WERI-Rb-1 (cell line): ENCODE data around the gene GNG12.

Source experiments
- DNase-seq: peaks from one replicate; pipeline ENCODE4 v3.0.0-alpha.2; 2020
- H3K27ac ChIP-seq: fragments of 250-450 bp; sonication (Bioruptor Pico); 2 replicates; pipeline ENCODE4 v1.5.1; 2020; ENCODE audit warnings: mild to moderate bottlenecking, moderate library complexity
- H3K27me3 ChIP-seq: fragments of 250-450 bp; sonication (Bioruptor Pico); 2 replicates; pipeline ENCODE4 v1.5.1; 2021; ENCODE audit warnings: mild to moderate bottlenecking, low read depth, moderate library complexity; ENCODE audit not compliant: insufficient read depth, severe bottlenecking
- H3K36me3 ChIP-seq: fragments of 250-450 bp; sonication (Bioruptor Pico); 2 replicates; pipeline ENCODE4 v1.5.1; 2020; ENCODE audit warnings: mild to moderate bottlenecking, moderate library complexity
- H3K4me3 ChIP-seq: 2 replicates; pipeline ENCODE4 v1.5.1; 2011; ENCODE audit warnings: low read depth, mild to moderate bottlenecking, control low read depth, low read length
- H3K9me3 ChIP-seq: fragments of 250-450 bp; sonication (Bioruptor Pico); 2 replicates; pipeline ENCODE4 v1.5.1; 2021; ENCODE audit warnings: mild to moderate bottlenecking, moderate library complexity; ENCODE audit not compliant: severe bottlenecking
- CTCF ChIP-seq: IDR thresholded peaks from 2 replicates; pipeline ENCODE4 v1.5.1; 2011; ENCODE audit warnings: low read depth, mild to moderate bottlenecking, control low read depth, inconsistent platforms, low read length

Gene GNG12

GRCh38 chr1:67803380-67804279 lies 29.6 kb downstream of the GNG12 start:
- Histone ChIP-seq H3K9me3 (no peaks in the 10 kb centered on the region), H3K27ac (no peak overlapping the region), H3K4me3 (no peak overlapping the region), H3K36me3 (no peaks in the 10 kb centered on the region), H3K27me3 (no peaks in the 10 kb centered on the region)
- DNase-seq, result no peak
- TF ChIP-seq CTCF, result no peak

GRCh38 chr1:67802565-67802964 lies 30.7 kb downstream of the GNG12 start:
- Histone ChIP-seq H3K36me3 (no peaks in the 10 kb centered on the region), H3K27ac (no peak overlapping the region), H3K4me3 (no peak overlapping the region), H3K9me3 (no peaks in the 10 kb centered on the region), H3K27me3 (no peaks in the 10 kb centered on the region)
- DNase-seq, result no peak
- no peak for TF ChIP-seq CTCF

DNA sequence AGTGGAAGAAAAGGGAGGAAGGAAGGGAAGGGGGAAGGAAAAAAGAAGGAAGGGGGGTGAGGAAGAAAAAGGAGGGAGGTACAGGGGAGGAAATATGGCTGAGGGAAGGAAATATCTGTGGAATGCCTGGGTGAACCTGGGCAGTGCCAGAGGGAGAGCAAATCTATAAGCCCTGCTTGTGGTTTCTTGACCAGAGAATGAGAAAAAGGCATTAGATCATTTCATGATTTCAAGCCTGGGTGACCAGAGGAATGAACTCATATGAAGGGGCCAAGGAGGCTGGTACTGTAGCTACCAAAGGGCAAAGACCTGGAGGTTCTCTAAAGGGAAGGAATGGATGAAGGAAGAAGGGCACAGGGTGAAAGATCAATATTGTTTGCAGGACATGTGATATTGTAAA lies 31.4 kb downstream of the GNG12 start:
- no peaks in the 10 kb centered on the region for H3K27me3 ChIP-seq
- H3K27ac ChIP-seq, result no peak overlapping the region
- no peak for DNase-seq
- H3K4me3 ChIP-seq, result no peak overlapping the region
- no peaks in the 10 kb centered on the region for H3K36me3 ChIP-seq
- no peak for TF ChIP-seq CTCF
- H3K9me3 ChIP-seq, result no peaks in the 10 kb centered on the region

- Histone ChIP-seq H3K27me3 (no peaks in the 10 kb centered on the region), H3K4me3 (no peak overlapping the region), H3K27ac (no peak overlapping the region), H3K36me3 (no peaks in the 10 kb centered on the region), H3K9me3 (no peaks in the 10 kb centered on the region)
- TF ChIP-seq CTCF, result no peak
- no peak for DNase-seq
These were observed 37.9 kb downstream of the GNG12 start for GRCh38 chr1:67795179-67795912.

DNA sequence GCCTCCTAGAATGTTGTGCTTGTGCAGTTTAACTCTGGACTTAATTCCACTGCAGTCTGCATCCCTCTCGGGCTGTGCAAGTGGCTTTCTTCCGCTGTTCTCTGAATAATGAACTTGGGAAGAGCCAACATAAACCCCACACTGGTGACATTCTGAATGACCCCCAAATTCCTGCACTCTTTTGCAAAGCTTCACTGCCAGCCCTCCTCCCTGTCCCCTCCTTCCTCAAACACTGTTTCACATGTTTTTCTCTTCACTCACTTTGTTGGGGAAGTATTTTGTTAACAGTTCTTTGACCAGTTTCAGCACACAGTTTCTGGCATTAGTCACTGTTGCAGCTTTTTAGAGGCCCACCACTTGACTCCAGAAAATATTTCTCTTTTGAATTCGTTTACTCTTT lies 39.7 kb downstream of the GNG12 start:
- Histone ChIP-seq H3K9me3 (no peaks in the 10 kb centered on the region), H3K4me3 (no peak overlapping the region), H3K27ac (no peak overlapping the region), H3K36me3 (no peaks in the 10 kb centered on the region), H3K27me3 (no peaks in the 10 kb centered on the region)
- TF ChIP-seq CTCF, result no peak
- DNase-seq, result no peak
